Spleen (tissue), 7 donors: Measurements from ENCODE around the gene TTC27.

Source experiments
- CTCF ChIP-seq, 11 experiments: fragments of 200-600 bp in 7 of 11; fragments of 450-650 bp in 4 of 11; sonication (generic) in 4 of 11; IDR thresholded peaks in 8 of 11; conservative IDR thresholded peaks in 3 of 11; 1 replicate in 7 of 11; 2 replicates in 4 of 11; pipeline versions ENCODE4 v1.4.0 to v1.8.0; 2016 to 2021; ENCODE audit warnings: antibody characterized with exemption in 11 of 11, inconsistent platforms in 4 of 11, mild to moderate bottlenecking in 1 of 11
- POLR2A ChIP-seq, 3 donors: fragments of 450-650 bp; IDR thresholded peaks; one replicate each; pipeline ENCODE4 v1.5.1; 2017; ENCODE audit warnings: antibody characterized with exemption in 3 of 3, mild to moderate bottlenecking in 1 of 3
- donor health status: DM: no; HTN: no; CAD: no; lungs with moderate emphysema.
- donor health status: DM: no; HTN: no; CAD: no.
- donor health status: DM: no; HTN: no; CAD: no.

- TF ChIP-seq CTCF (IDR thresholded peaks at IDR 0.05 in 8 of 11, conservative IDR thresholded peaks at IDR 0.05 in 3 of 11) (no peak), POLR2A (IDR thresholded peaks at IDR 0.05) (no peak)
Measured at GRCh38 chr2:32852856-32853255, 225.0 kb downstream of the TTC27 start.
